A673 (cell line): ENCODE results near the gene TF. TPM values are rescaled to one million over a fixed set of nuclear protein-coding genes. Genes with fewer than 3 reads are reported as not detected.

Experiments
- BruUV-seq: library from RNA; stranded (reverse); fragments of 400-500 nt; replicated peaks from 2 replicates; lab custom pipeline; 2021; lab: Mats Ljungman, UMichigan
- CTCF ChIA-PET: fragments of 300-600 bp; sonication (Branson Sonifier 250); formaldehyde crosslinking; loops from one replicate; lab custom pipeline; 2022; ENCODE audit warnings: antibody characterized with exemption; lab: Charles Lee
- POLR2A ChIA-PET: fragments of 300-600 bp; sonication (Branson Sonifier 250); formaldehyde crosslinking; loops from one replicate; lab custom pipeline; 2022; ENCODE audit warnings: antibody characterized with exemption; ENCODE audit not compliant: low non-redundant PET; lab: Charles Lee
- DNase-seq: peaks from one replicate; pipeline ENCODE4 v3.0.0-alpha.2; 2015; ENCODE audit warnings: low spot score
- H3K27ac ChIP-seq: fragments of 200-600 bp; sonication (generic); 2 replicates; pipeline ENCODE4 v1.5.1; 2016; ENCODE audit warnings: mixed run types, low read depth, mild to moderate bottlenecking, mixed read lengths, antibody characterized with exemption, low read length; ENCODE audit not compliant: poor library complexity, severe bottlenecking
- H3K27me3 ChIP-seq: fragments of 200-600 bp; sonication (generic); replicated peaks from 2 replicates; pipeline ENCODE4 v1.6.1; 2017; ENCODE audit warnings: mixed run types, low read depth, mild to moderate bottlenecking, mixed read lengths, antibody characterized with exemption, low read length; ENCODE audit not compliant: insufficient read depth, poor library complexity
- H3K36me3 ChIP-seq: fragments of 200-600 bp; sonication (generic); 2 replicates; pipeline ENCODE4 v1.6.1; 2016; ENCODE audit warnings: mixed run types, mild to moderate bottlenecking, mixed read lengths, antibody characterized with exemption, low read length; ENCODE audit not compliant: insufficient read depth, poor library complexity, severe bottlenecking
- H3K4me1 ChIP-seq: fragments of 200-600 bp; sonication (generic); 2 replicates; pipeline ENCODE4 v1.6.1; 2017; ENCODE audit warnings: mixed run types, mild to moderate bottlenecking, mixed read lengths, antibody characterized with exemption, low read length; ENCODE audit not compliant: insufficient read depth, poor library complexity, severe bottlenecking
- H3K4me3 ChIP-seq: fragments of 200-600 bp; sonication (generic); 2 replicates; pipeline ENCODE4 v1.5.1; 2016; ENCODE audit warnings: low read depth, mixed run types, mild to moderate bottlenecking, mixed read lengths, low read length; ENCODE audit not compliant: poor library complexity, severe bottlenecking
- H3K9me3 ChIP-seq: fragments of 200-600 bp; sonication (generic); 2 replicates; pipeline ENCODE4 v1.6.1; 2016; ENCODE audit warnings: mixed run types, low read depth, mild to moderate bottlenecking, mixed read lengths, antibody characterized with exemption, low read length; ENCODE audit not compliant: poor library complexity, severe bottlenecking
- EZH2 ChIP-seq: fragments of 200-600 bp; sonication (generic); IDR thresholded peaks from 2 replicates; pipeline ENCODE4 v1.6.1; 2017; ENCODE audit warnings: borderline replicate concordance, low read depth, mild to moderate bottlenecking, mixed read lengths, antibody characterized with exemption, low read length; ENCODE audit not compliant: poor library complexity, severe bottlenecking
- intact Hi-C: fragments of 100-400 bp; cut with micrococcal nuclease; formaldehyde crosslinking; loops from one replicate; pipeline ENCODE4 v1.10.0; 2022; ENCODE audit not compliant: unreplicated experiment
- total RNA-seq: library from RNA; stranded (reverse); gene quantifications from 2 replicates; pipeline ENCODE4 v1.2.3, GENCODE V29; 2021
- TF ChIP-seq, protein P1 (sequence below): fragments of 300-800, 200-600 bp; sonication (generic); conservative IDR thresholded peaks from 2 replicates; pipeline ENCODE4 v1.5.1; 2017; ENCODE audit warnings: low read depth, mild to moderate bottlenecking, antibody characterized with exemption, low read length, moderate library complexity, mixed read lengths

Gene TF
- total RNA-seq, 1 experiment from 2014 or later: 0.11 TPM

DNA sequence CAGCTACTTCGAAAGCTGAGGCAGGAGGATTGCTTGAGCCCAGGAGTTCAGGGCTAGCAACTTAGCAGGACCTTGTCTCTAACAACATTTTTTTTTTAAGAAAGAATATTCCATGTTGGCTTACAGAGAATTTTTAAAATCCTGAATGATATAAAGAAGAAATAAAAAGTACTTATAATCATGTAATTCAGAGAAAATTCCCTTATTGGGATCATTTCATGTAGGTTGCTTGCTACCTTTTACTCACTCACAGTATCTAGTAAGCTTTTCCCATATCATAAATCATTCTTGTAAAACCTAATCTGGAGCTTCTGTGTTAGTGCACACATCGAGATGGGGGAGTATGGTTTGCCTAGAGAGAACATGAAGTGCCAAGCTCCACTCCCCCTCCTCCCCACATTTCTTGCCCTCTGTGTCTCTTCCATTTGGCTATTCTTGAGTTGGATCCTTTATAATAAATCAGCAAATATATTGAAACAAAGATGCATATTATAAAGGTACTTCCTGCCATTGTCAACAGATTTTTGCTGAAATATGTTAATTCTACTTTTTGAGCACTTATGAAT, 13.6 kb downstream of the TF start:
- ChIA-PET POLR2A (no interaction called here), CTCF (no interaction called here)
- TF ChIP-seq, protein P1, sequence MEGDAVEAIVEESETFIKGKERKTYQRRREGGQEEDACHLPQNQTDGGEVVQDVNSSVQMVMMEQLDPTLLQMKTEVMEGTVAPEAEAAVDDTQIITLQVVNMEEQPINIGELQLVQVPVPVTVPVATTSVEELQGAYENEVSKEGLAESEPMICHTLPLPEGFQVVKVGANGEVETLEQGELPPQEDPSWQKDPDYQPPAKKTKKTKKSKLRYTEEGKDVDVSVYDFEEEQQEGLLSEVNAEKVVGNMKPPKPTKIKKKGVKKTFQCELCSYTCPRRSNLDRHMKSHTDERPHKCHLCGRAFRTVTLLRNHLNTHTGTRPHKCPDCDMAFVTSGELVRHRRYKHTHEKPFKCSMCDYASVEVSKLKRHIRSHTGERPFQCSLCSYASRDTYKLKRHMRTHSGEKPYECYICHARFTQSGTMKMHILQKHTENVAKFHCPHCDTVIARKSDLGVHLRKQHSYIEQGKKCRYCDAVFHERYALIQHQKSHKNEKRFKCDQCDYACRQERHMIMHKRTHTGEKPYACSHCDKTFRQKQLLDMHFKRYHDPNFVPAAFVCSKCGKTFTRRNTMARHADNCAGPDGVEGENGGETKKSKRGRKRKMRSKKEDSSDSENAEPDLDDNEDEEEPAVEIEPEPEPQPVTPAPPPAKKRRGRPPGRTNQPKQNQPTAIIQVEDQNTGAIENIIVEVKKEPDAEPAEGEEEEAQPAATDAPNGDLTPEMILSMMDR: no peak
- no peak for TF ChIP-seq EZH2

DNA sequence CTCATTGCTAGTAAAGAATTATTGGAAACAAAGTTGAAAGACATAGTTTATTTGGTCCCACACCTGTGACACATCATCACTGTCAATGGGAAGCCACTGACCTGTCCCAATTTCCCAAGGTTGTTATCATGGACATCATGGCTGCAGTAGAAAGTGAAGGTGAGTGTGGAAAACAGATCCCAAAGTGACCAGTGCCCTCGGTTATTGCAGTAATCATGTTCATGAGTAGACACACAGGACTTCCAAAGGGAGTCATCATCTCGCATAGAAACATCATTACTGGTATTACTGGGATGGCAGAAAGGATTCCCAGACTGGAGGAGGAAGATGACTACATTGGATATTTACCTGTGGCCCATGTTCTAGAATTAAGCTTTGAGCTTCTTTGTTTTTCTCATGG, 14.7 kb downstream of the TF start:
- no peak overlapping the region for H3K4me3 ChIP-seq
- no peaks in the 10 kb centered on the region for H3K4me1 ChIP-seq
- H3K27me3 ChIP-seq: peaks cover 27% of the 10 kb centered on the region
- TF ChIP-seq, protein P1: no peak
- TF ChIP-seq EZH2: no peak
- no peaks in the 10 kb centered on the region for H3K9me3 ChIP-seq
- intact Hi-C loops: no loop called here
- CTCF ChIA-PET: no interaction called here
- no peaks in the 10 kb centered on the region for H3K36me3 ChIP-seq
- BruUV-seq: no TSS peak
- no peak overlapping the region for H3K27ac ChIP-seq
- POLR2A ChIA-PET: no interaction called here
- no peak for DNase-seq

More for the DNA sequence above, 13.6 kb downstream of the TF start:
- no peak for DNase-seq
- BruUV-seq: no TSS peak
- Histone ChIP-seq H3K4me1 (no peaks in the 10 kb centered on the region), H3K27me3 (peaks cover 25% of the 10 kb centered on the region), H3K27ac (no peak overlapping the region), H3K36me3 (no peaks in the 10 kb centered on the region), H3K9me3 (no peaks in the 10 kb centered on the region), H3K4me3 (no peak overlapping the region)
- intact Hi-C loops: no loop called here

DNA sequence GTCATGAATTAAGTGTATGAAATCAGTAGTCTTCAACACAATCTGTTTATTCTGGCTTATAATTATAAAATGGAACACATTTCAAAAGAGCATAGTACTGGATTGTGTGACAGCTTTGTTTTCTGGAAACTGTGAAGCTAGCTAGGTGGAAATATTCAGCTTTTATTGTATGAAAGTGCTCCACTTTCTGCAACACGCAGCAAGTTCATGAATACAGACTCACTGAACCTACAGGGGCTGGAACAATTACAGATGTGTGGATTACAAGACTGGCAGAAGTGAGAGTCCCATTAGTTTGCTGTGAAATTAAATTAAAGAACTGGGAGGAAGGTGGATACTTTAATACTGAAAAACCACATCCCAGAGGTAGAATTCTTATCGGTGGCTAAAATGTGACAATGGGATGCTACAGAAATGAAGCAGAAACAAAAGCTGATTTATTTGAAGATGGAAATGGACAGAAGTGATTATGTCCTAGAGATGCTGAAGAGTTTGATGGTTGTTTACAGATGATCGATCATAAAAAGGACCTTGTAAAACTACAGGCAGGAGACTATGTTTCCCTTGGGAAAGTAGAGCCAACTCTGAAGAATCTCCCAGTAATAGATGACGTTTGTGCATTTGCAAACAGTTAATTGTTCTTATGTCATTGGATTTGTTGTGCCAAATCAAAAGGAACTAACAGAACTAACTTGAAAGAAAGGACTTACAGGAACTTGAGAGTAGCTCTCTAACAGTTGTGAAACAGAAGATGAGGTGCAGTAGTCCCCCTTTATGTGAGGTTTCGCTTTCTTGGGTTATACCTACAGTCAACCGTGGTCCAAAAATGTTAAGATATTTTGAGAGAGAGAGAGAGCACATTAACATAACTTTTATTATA, 15.7 kb downstream of the TF start:
- TF ChIP-seq, protein P1: no peak
- no peak for TF ChIP-seq EZH2
- intact Hi-C loops: no loop called here
- ChIA-PET CTCF (no interaction called here), POLR2A (no interaction called here)
- peaks cover 27% of the 10 kb centered on the region for H3K27me3 ChIP-seq
- BruUV-seq: no TSS peak
- H3K9me3 ChIP-seq: no peaks in the 10 kb centered on the region
- DNase-seq: no peak
- no peak overlapping the region for H3K27ac ChIP-seq
- H3K4me3 ChIP-seq: no peak overlapping the region
- no peaks in the 10 kb centered on the region for H3K36me3 ChIP-seq
- H3K4me1 ChIP-seq: no peaks in the 10 kb centered on the region
